Stimulated activated naive CD8-positive, alpha-beta T cell treated with anti-CD3 and anti-CD28 coated beads, Interleukin-15, Interleukin-2, amounts not matched to agents 100 ng/mL and 50 ng/mL, for 24 hours (primary cell): Measurements from ENCODE around the gene UST.
"Not testable (repeated sequence)": the region's sequence is repeated elsewhere in the genome, so short reads cannot be mapped to it uniquely, and the experiment has no call there.

Source experiments
- H3K27ac Mint-ChIP-seq: one replicate; pipeline ENCODE4 v1.8.0; 2021; ENCODE audit warnings: mild to moderate bottlenecking, mixed read lengths
- H3K27me3 Mint-ChIP-seq: one replicate; pipeline ENCODE4 v1.8.0; 2021; ENCODE audit warnings: mixed read lengths
- H3K36me3 Mint-ChIP-seq: one replicate; pipeline ENCODE4 v1.8.0; 2021; ENCODE audit warnings: low read depth, mixed read lengths
- H3K4me1 Mint-ChIP-seq: one replicate; pipeline ENCODE4 v1.8.0; 2021; ENCODE audit warnings: low read depth, mixed read lengths
- H3K4me3 Mint-ChIP-seq: one replicate; pipeline ENCODE4 v1.8.0; 2021; ENCODE audit warnings: mild to moderate bottlenecking, mixed read lengths
- H3K9me3 Mint-ChIP-seq: one replicate; pipeline ENCODE4 v1.8.0; 2021; ENCODE audit warnings: mixed read lengths

Gene UST

DNA sequence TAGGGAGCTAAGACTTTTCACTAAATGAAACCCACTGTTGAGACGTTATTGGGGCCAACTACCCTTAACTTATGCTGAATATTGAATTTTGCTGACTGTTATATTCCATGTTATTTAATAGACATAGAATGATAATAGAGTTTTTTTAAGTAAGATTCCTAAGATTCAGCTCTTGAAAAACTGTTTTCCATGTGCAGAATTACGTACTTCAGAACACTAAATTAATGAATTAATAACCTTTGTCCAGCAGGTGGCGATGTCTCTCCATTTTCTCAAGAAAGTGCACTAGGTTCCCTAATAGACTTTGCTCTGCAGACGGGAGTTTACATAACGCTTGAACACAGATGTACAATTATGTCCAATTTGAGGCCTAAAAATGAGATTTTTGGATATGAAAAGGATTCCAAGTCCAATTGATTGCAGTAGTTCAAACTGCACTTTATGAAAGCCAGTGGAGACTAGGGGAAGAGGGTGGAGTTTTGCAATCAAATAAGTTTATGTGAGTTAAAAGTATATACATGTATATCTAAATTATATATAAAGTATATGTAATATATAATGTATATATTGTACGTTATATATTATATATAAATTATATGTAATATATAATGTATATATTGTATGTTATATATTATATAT lies 282.1 kb downstream of the UST start:
- Mint-ChIP-seq H3K4me1 (peaks cover 53% of the 10 kb centered on the region), H3K27ac (no peak overlapping the region), H3K9me3 (no peaks in the 10 kb centered on the region), H3K27me3 (no peaks in the 10 kb centered on the region), H3K4me3 (no peak overlapping the region), H3K36me3 (peaks cover 7% of the 10 kb centered on the region)

DNA sequence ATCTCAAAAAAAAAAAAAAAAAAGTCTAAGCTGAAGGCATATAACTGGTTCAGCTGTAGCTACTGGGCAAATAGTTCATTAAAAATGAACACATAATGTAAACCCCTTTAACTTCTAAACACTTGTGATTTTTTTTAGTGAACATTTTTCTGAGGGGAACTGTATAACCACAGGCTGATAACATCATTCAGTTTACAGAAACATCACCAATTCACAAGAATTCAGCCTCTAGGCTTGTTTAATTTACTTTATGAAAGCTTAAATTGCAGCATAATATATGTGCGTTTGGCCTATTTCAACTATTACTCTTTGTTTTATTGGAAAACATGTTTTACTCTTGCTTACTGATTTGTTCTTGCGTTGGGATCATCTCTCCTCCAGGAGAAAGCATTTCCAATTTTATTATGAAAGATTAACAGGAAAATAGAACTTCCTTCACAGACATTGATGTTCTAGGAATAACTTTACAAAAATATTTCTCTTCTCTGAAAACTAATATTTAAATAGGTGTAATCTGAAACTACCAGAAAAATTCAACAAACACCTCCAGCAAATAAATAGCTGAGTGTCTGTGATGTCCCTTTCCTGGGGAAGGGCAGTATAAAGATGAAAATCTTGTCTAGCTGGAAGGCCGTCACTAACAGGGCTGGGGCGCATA lies 284.5 kb downstream of the UST start:
- Mint-ChIP-seq H3K27ac (peak overlapping the region; percentile 92), H3K36me3 (peaks cover 3% of the 10 kb centered on the region), H3K9me3 (no peaks in the 10 kb centered on the region), H3K27me3 (no peaks in the 10 kb centered on the region), H3K4me3 (peak overlapping the region; percentile 77), H3K4me1 (peaks cover 68% of the 10 kb centered on the region)

DNA sequence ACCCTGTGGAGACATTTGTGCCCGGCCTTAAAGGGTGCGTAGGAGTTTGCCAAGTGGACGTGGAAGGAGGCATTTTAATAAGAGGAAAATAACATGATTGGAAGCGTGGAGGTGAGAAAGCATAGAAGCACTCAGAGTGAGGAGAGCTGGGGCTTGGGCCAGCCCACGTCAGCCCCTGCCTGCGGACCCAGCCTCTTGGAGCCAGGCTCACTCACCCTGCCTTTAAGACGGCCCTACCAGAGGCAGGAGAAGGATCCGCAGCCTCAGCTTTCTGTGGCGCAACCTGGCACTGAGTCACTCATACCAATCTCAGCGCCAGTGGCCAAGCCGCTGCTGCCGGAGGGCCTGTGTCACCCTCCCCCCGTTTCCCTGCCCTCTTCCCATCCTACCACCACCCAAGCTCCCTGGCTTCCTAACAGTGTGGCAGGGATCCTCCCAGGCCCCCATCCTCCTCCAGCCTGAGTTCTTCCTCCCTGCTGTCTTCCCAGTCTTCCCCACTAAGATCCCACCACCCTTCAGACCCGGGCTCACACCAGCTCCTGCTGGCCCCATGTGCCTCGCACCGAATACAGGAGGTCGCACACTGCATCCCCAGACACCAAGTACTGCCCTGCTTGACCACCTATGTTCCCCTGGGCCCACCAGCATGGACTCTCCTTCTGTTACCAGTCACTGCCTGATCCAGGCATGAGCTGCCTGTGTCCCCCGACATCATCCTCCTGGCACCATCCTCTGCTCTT lies 285.2 kb downstream of the UST start:
- Mint-ChIP-seq H3K36me3 (no peaks in the 10 kb centered on the region), H3K27ac (peak overlapping the region; percentile 92), H3K4me1 (peaks cover 68% of the 10 kb centered on the region), H3K27me3 (no peaks in the 10 kb centered on the region), H3K4me3 (peak overlapping the region; percentile 77), H3K9me3 (no peaks in the 10 kb centered on the region)

DNA sequence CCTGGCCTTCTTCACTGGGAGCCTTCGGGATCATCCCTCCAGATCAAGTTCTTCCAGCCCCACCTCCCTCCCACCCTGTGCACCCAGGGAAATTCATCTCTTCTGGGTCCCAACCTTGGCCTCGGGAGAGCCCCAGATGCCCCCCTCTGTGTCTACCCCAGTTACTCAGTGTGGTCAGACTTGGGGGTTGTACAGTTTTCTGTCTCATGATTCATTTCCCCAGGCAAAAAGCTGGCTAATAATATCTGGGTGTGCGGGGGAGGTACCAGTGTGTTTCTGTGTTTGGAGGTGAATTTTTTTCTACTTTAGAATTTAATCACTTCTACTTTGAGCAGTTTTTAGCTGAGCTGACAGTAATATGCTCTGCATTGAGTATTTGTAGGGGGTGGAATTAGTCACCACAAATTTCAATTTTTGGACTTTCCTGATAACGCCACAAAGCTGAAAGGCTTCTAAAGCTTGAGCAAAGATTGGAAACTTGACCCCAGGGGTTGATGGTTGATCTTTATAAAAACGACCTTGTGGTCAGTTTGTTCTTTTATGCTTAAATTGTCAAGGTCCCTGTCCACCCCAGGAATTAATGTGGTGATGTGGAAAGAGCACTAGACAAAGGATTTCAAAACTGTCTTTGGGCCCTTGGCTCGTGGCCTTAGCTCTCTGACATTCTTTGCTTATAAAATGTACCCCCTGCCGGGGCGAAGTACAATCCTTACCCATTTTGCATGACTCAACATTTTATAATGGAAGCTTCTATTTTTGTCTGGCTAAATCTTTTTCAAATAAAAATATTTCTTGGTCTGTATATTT lies 286.0 kb downstream of the UST start:
- H3K36me3 Mint-ChIP-seq: no peaks in the 10 kb centered on the region
- peak overlapping the region; percentile 77 for H3K4me3 Mint-ChIP-seq
- peaks cover 68% of the 10 kb centered on the region for H3K4me1 Mint-ChIP-seq
- H3K27ac Mint-ChIP-seq: peak overlapping the region; percentile 92
- H3K27me3 Mint-ChIP-seq: no peaks in the 10 kb centered on the region
- no peaks in the 10 kb centered on the region for H3K9me3 Mint-ChIP-seq

DNA sequence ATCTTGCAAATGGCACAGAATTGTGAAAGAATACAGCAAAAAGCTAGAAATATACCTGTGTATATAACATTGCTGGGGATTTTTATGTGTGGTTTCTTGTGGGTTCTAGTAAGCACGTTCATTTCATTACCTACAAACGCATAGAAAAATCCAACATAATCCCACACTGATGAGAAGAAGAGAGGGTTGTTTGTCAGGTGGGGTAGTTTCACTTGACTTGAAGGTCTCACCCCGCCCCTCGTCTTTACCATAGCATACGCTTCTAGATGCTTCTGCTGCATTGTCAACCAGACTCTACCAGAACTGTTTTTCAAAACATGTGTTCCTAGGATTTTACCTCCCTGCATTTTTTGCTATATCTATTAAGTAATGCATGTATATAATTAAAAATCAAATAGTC lies 286.6 kb downstream of the UST start:
- Mint-ChIP-seq H3K27me3 (no peaks in the 10 kb centered on the region), H3K4me1 (peaks cover 73% of the 10 kb centered on the region), H3K4me3 (peak overlapping the region; percentile 32), H3K9me3 (no peaks in the 10 kb centered on the region), H3K27ac (peak overlapping the region; percentile 92), H3K36me3 (no peaks in the 10 kb centered on the region)

DNA sequence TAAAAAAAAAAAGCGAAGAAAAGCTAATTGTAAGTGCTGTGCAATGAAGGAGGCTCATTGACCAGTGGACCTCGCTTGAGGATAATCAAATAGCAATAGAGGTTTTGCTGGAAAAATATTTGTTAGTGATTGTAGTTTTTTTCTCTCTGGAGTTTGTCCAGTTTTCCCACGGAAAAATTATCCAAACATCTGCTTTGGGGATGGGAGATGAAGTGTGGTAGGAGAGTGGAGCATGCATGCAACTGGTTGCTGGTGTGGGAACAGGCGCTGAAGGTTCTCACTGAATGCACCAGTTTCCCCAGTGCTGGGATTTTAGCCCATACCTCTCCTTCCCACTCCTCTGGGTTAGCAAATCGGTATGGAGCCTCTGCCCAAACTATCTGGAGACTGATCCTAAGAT lies 288.9 kb downstream of the UST start:
- Mint-ChIP-seq H3K27me3 (no peaks in the 10 kb centered on the region), H3K36me3 (no peaks in the 10 kb centered on the region), H3K27ac (no peak overlapping the region), H3K4me3 (no peak overlapping the region), H3K4me1 (peaks cover 62% of the 10 kb centered on the region), H3K9me3 (no peaks in the 10 kb centered on the region)

DNA sequence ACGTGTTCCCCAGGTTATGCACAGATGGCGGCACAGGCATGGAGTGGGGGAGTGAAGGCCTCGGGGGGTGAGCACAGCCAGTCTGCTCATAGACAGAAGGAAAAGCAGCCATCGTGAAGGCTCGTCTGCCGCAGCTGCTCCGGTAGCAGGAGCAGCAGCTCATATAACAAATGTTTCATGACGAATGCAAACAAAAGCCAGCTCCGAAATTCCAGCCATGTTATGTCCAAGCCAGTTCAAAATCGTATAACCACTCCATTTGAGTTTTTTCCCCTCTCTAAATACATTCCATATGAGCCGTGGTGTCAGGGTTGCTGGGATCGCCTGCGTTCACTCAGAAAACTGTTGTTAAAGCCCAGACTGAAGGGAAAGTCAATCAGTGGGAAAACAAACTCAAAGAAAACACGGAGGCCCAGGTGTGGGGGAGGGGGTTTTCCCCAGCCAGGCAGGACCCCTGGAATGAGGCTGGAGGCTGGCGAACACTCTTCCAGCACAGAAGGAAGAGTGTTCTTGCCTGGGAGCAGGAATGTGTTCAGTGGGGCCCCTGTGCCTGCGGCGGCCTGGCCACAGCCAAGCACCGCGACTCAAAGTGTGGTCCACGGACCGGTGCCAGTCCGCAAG lies 290.3 kb downstream of the UST start:
- Mint-ChIP-seq H3K36me3 (no peaks in the 10 kb centered on the region), H3K4me3 (no peak overlapping the region), H3K27ac (no peak overlapping the region), H3K4me1 (peaks cover 48% of the 10 kb centered on the region), H3K27me3 (no peaks in the 10 kb centered on the region), H3K9me3 (no peaks in the 10 kb centered on the region)

DNA sequence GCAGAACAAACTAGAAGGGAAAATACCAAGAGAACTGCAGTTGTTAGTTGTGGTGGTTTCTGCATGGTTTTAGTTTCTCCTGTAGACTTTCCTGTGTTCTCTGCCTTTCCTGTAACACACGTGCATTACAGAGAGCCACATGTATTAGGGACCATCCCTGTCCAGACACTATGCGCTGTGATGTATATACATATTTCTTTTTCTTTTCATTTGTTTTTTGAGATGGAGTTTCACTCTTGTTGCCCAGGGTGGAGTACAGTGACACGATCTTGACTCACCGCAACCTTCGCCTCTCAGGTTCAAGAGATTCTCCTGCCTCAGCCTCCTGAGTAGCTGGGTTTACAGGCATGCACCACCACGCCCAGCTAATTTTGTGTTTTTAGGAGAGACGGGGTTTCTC lies 292.2 kb downstream of the UST start:
- H3K4me3 Mint-ChIP-seq, H3K27ac Mint-ChIP-seq, H3K36me3 Mint-ChIP-seq, H3K9me3 Mint-ChIP-seq, H3K27me3 Mint-ChIP-seq: not testable (repeated sequence)
- H3K4me1 Mint-ChIP-seq: peaks cover 30% of the 10 kb centered on the region

DNA sequence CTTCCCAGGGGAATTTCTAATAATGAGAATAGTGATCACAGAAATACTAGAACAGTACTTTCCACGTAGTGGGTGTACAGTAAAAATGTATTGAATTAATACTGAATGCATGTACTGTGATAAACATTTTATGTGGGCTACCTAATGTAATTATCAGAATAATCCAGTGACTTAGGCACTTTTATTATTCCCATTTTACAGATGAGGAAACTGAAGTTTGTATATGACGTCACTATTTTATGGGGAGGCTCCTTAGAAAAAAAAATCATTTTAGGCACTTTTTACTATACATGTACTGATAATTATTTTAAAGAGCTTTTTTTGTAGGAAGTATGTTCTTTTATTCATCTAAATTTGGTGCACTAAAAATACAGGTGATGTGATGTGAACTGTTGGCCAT lies 295.1 kb downstream of the UST start:
- no peaks in the 10 kb centered on the region for H3K36me3 Mint-ChIP-seq
- H3K9me3 Mint-ChIP-seq: no peaks in the 10 kb centered on the region
- H3K4me1 Mint-ChIP-seq: peaks cover 39% of the 10 kb centered on the region
- no peak overlapping the region for H3K4me3 Mint-ChIP-seq
- H3K27ac Mint-ChIP-seq: no peak overlapping the region
- no peaks in the 10 kb centered on the region for H3K27me3 Mint-ChIP-seq

DNA sequence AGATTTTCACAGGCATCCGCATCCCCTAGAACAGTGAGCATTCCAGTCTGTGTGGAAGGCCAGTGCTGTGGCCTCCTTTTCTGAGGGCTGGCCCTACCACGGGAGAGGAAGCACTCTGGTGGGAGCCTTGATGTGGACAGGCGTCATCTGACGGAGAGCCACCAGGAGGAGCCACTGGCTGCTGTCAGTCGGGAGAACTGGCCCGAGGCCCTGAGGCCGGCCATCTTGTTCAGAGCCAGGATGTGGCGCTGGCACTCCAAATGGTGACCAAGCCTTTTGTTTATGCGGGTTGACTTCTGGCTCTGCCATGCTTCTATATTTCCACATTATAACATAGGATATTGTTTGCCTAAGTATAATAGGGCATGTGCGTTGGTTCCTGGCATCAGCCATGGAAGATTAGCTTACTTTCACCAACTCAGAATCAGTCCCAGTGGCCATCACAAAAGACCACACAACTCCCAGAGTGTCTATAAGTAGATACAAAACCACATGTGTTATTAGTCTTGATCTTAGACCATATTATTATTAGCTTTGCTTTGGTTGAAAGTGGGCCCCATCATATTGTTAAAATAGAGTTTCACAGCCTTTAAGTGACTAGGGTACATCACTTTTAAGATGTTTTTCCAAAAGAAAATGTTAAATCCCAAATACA lies 296.8 kb downstream of the UST start:
- Mint-ChIP-seq H3K36me3 (no peaks in the 10 kb centered on the region), H3K4me3 (no peak overlapping the region), H3K9me3 (no peaks in the 10 kb centered on the region), H3K27ac (no peak overlapping the region), H3K4me1 (peaks cover 43% of the 10 kb centered on the region), H3K27me3 (no peaks in the 10 kb centered on the region)

DNA sequence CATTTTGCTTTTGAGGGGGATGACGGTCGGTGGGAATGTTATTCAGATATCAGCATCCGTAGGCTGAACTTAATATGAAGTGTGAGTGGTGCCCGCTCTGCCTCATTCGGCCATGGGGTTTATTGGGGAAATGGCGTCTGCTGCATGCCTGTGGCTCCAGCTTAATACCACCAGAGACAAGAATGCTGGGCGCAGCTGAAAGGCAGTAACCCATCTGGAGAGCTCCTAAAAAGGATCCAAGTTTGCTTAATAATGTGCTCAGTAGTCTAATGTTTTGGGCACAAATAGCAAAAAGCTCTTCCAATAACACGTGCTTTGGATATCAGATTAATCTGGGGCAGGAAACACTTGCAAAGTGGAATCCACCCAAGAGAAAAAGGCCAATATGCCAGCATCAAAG lies 297.7 kb downstream of the UST start:
- Mint-ChIP-seq H3K27ac (no peak overlapping the region), H3K4me3 (no peak overlapping the region), H3K27me3 (no peaks in the 10 kb centered on the region), H3K4me1 (peaks cover 35% of the 10 kb centered on the region), H3K9me3 (no peaks in the 10 kb centered on the region), H3K36me3 (no peaks in the 10 kb centered on the region)

DNA sequence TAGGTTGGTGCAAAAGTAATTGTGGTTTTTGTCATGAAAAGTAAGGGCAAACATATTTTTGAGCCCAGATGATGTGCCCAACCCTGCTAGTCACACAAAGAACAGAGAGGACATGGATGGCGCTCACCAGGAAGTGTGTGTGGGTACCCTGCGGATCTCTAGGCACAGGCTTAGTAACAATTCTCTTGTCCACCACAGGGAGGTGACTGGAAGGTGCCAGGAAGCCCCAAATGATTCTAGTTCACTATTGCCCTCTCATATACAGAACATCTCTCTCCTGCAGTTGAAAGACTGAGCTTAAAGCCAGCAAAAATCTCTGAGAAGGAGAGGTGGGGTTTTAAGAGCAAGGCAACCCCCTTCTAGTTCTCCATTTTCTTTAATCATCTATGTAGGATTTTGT lies 298.6 kb downstream of the UST start:
- Mint-ChIP-seq H3K27me3 (no peaks in the 10 kb centered on the region), H3K4me3 (no peak overlapping the region), H3K9me3 (no peaks in the 10 kb centered on the region), H3K4me1 (peaks cover 34% of the 10 kb centered on the region), H3K36me3 (no peaks in the 10 kb centered on the region), H3K27ac (no peak overlapping the region)

DNA sequence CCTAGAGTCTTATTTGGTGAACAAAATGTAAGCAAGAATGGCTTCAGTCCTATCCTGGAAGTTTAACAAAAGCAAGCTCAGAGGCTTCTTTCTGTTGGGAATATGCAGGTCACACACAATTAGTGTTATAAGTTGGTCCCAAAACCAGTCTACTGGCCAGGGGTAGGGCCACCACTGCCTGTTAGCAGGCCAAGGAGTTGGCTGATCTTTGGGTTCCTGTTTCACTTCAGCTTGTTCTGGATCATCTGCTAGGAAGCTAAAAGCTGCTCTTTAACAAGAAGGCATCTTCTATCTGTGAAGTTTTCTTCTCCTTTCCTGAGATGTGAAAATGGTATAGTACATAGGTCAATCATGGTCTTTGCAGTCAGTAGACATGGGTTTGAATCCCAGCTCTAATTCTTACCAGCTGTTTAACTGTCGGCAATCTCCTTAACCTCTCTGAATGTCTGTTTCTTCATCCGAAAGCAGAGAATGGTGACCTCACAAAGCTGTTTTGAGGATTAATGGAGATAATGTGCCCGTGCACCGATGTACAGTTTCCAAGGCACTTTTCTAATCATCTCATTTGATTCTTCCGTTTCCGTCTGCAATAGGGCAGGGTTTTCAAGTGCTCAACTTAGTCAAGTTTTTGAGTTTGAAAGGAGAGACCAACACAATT lies 299.5 kb downstream of the UST start:
- no peak overlapping the region for H3K4me3 Mint-ChIP-seq

DNA sequence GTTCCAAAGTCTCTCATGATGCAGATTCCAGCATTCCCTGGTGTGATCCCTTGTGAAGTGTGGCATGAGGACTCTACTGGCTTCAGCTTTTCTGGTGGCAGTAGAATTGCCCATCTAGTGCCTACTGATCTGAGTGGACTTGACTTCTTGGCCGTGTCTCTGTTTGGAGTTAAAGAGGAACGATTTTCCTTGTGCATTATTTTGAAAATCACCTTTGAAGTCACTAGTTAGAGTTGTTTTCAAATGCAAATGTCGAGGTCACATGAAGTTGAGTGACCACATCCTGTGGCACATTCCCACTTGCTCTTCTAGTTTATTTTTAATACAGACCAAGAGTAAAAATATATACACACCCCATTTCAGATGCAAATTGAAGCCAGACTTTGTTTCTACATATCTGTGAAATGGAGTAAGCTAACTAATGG lies 300.0 kb downstream of the UST start:
- Mint-ChIP-seq H3K4me3 (no peak overlapping the region), H3K27ac (no peak overlapping the region), H3K4me1 (peaks cover 34% of the 10 kb centered on the region), H3K36me3 (no peaks in the 10 kb centered on the region), H3K27me3 (no peaks in the 10 kb centered on the region), H3K9me3 (no peaks in the 10 kb centered on the region)

More for the DNA sequence above, 299.5 kb downstream of the UST start:
- Mint-ChIP-seq H3K9me3 (no peaks in the 10 kb centered on the region), H3K27me3 (no peaks in the 10 kb centered on the region), H3K36me3 (no peaks in the 10 kb centered on the region), H3K27ac (no peak overlapping the region), H3K4me1 (peaks cover 34% of the 10 kb centered on the region)
